ENCODE measurements around the gene LYSET. TPM values are rescaled to one million over a fixed set of nuclear protein-coding genes. Genes with fewer than 3 reads are reported as not detected.

LYSET gene
- total RNA-seq, 4 donors from 2014 or later, result 9.4 to 26.9 (median 17.3) TPM

GRCh38 chr14:93148979-93149378 lies 36.1 kb upstream of the LYSET start:
- no peak for TF ChIP-seq CTCF (IDR thresholded peaks at IDR 0.05; ENCODE audit: low read depth)

- TF ChIP-seq CTCF (IDR thresholded peaks at IDR 0.05; ENCODE audit: low read depth), result no peak
Measured at GRCh38 chr14:93150227-93151208, 34.6 kb upstream of the LYSET start.

- TF ChIP-seq CTCF (IDR thresholded peaks at IDR 0.05; ENCODE audit: low read depth), result no peak
Measured at GRCh38 chr14:93153121-93153520, 32.0 kb upstream of the LYSET start.

GRCh38 chr14:93155667-93156066 lies 29.4 kb upstream of the LYSET start:
- no peak for TF ChIP-seq CTCF (IDR thresholded peaks at IDR 0.05; ENCODE audit: low read depth)

GRCh38 chr14:93156693-93157369 lies 28.3 kb upstream of the LYSET start:
- no peak for TF ChIP-seq CTCF (IDR thresholded peaks at IDR 0.05; ENCODE audit: low read depth)

GRCh38 chr14:93160353-93160801 lies 24.7 kb upstream of the LYSET start:
- no peak for TF ChIP-seq CTCF (IDR thresholded peaks at IDR 0.05; ENCODE audit: low read depth)

- TF ChIP-seq CTCF (IDR thresholded peaks at IDR 0.05; ENCODE audit: low read depth), result no peak
Measured at GRCh38 chr14:93161411-93161940, 23.6 kb upstream of the LYSET start.

All from subcutaneous adipose tissue (tissue), 4 donors.